ENCODE results near the gene TNS3.

Gene TNS3

GRCh38 chr7:47335557-47336471 lies 246.1 kb downstream of the TNS3 start:
- no peak for DNase-seq

GRCh38 chr7:47335071-47335470 lies 246.8 kb downstream of the TNS3 start:
- DNase-seq = no peak

- no peak for DNase-seq
Measured at GRCh38 chr7:47333959-47334358, 248.0 kb downstream of the TNS3 start.

- no peak for DNase-seq
Measured at GRCh38 chr7:47333554-47333887, 248.4 kb downstream of the TNS3 start.

GRCh38 chr7:47332681-47333553 lies 249.0 kb downstream of the TNS3 start:
- DNase-seq = no peak

- DNase-seq = no peak
Measured at GRCh38 chr7:47332213-47332612, 249.7 kb downstream of the TNS3 start.

GRCh38 chr7:47331179-47331565 lies 250.7 kb downstream of the TNS3 start:
- no peak for DNase-seq

GRCh38 chr7:47330561-47331178 lies 251.2 kb downstream of the TNS3 start:
- DNase-seq = no peak

- no peak for DNase-seq
Measured at GRCh38 chr7:47330026-47330425, 251.9 kb downstream of the TNS3 start.

- DNase-seq = no peak
Measured at GRCh38 chr7:47329320-47329926, 252.5 kb downstream of the TNS3 start.

- no peak for DNase-seq
Measured at GRCh38 chr7:47328392-47329319, 253.3 kb downstream of the TNS3 start.

GRCh38 chr7:47327698-47328391 lies 254.1 kb downstream of the TNS3 start:
- DNase-seq = no peak

GRCh38 chr7:47327346-47327697 lies 254.6 kb downstream of the TNS3 start:
- no peak for DNase-seq

- DNase-seq = no peak
Measured at GRCh38 chr7:47326808-47327207, 255.1 kb downstream of the TNS3 start.

GRCh38 chr7:47326220-47326619 lies 255.7 kb downstream of the TNS3 start:
- DNase-seq = no peak

- no peak for DNase-seq
Measured at GRCh38 chr7:47325337-47325736, 256.6 kb downstream of the TNS3 start.

GRCh38 chr7:47323904-47324303 lies 258.0 kb downstream of the TNS3 start:
- no peak for DNase-seq

GRCh38 chr7:47322731-47323130 lies 259.2 kb downstream of the TNS3 start:
- DNase-seq = no peak

- no peak for DNase-seq
Measured at GRCh38 chr7:47320296-47320695, 261.6 kb downstream of the TNS3 start.

GRCh38 chr7:47318395-47319182 lies 263.3 kb downstream of the TNS3 start:
- DNase-seq = no peak

- DNase-seq = no peak
Measured at GRCh38 chr7:47317487-47317886, 264.4 kb downstream of the TNS3 start.

Data from NCI-H2081 treated with DMSO at 0.1 percent for 48 hours (cell line).